Measurements from ENCODE around the gene MAPK9.

- TF ChIP-seq POLR2A (IDR thresholded peaks at IDR 0.05; ENCODE audit: borderline replicate concordance, extremely low read depth, insufficient read depth, insufficient read length) (no peak), JUND (IDR thresholded peaks at IDR 0.05) (no peak)
- TF ChIP-seq, protein P1, sequence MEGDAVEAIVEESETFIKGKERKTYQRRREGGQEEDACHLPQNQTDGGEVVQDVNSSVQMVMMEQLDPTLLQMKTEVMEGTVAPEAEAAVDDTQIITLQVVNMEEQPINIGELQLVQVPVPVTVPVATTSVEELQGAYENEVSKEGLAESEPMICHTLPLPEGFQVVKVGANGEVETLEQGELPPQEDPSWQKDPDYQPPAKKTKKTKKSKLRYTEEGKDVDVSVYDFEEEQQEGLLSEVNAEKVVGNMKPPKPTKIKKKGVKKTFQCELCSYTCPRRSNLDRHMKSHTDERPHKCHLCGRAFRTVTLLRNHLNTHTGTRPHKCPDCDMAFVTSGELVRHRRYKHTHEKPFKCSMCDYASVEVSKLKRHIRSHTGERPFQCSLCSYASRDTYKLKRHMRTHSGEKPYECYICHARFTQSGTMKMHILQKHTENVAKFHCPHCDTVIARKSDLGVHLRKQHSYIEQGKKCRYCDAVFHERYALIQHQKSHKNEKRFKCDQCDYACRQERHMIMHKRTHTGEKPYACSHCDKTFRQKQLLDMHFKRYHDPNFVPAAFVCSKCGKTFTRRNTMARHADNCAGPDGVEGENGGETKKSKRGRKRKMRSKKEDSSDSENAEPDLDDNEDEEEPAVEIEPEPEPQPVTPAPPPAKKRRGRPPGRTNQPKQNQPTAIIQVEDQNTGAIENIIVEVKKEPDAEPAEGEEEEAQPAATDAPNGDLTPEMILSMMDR (IDR thresholded peaks at IDR 0.05 in 2 of 3, conservative IDR thresholded peaks at IDR 0.05 in 1 of 3; ENCODE audit: borderline replicate concordance in 1 of 3, insufficient read depth in 1 of 3, low read depth in 2 of 3, low read length in 2 of 3), result no peak
- TF ChIP-seq, protein P2, sequence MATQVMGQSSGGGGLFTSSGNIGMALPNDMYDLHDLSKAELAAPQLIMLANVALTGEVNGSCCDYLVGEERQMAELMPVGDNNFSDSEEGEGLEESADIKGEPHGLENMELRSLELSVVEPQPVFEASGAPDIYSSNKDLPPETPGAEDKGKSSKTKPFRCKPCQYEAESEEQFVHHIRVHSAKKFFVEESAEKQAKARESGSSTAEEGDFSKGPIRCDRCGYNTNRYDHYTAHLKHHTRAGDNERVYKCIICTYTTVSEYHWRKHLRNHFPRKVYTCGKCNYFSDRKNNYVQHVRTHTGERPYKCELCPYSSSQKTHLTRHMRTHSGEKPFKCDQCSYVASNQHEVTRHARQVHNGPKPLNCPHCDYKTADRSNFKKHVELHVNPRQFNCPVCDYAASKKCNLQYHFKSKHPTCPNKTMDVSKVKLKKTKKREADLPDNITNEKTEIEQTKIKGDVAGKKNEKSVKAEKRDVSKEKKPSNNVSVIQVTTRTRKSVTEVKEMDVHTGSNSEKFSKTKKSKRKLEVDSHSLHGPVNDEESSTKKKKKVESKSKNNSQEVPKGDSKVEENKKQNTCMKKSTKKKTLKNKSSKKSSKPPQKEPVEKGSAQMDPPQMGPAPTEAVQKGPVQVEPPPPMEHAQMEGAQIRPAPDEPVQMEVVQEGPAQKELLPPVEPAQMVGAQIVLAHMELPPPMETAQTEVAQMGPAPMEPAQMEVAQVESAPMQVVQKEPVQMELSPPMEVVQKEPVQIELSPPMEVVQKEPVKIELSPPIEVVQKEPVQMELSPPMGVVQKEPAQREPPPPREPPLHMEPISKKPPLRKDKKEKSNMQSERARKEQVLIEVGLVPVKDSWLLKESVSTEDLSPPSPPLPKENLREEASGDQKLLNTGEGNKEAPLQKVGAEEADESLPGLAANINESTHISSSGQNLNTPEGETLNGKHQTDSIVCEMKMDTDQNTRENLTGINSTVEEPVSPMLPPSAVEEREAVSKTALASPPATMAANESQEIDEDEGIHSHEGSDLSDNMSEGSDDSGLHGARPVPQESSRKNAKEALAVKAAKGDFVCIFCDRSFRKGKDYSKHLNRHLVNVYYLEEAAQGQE (IDR thresholded peaks at IDR 0.05; ENCODE audit: low read depth), result no peak
Measured at GRCh38 chr5:180287868-180288267, 4.0 kb downstream of the MAPK9 start.

Measured in HCT116 (cell line).